ENCODE data around the gene ARL5C.

DNA sequence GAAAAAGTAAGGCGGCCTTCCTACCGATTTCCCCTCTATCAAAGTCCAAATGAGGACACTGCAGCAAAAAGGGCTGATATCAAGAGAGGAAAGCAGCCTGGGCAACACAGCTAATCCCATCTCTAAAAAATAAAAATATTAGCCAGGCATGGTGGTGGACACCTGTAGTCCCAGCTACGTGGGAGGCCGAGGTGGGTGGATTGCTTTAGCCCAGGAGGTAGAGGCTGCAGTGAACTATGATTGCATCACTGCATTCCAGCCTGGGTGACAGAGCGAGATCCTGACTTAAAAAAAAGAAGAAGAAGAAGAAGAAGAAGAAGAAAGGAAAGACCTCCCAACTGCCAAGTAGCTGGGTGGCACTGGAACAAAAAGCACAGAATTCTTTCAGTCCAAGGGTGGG, 17.1 kb upstream of the ARL5C start:
- TF ChIP-seq, protein P1, sequence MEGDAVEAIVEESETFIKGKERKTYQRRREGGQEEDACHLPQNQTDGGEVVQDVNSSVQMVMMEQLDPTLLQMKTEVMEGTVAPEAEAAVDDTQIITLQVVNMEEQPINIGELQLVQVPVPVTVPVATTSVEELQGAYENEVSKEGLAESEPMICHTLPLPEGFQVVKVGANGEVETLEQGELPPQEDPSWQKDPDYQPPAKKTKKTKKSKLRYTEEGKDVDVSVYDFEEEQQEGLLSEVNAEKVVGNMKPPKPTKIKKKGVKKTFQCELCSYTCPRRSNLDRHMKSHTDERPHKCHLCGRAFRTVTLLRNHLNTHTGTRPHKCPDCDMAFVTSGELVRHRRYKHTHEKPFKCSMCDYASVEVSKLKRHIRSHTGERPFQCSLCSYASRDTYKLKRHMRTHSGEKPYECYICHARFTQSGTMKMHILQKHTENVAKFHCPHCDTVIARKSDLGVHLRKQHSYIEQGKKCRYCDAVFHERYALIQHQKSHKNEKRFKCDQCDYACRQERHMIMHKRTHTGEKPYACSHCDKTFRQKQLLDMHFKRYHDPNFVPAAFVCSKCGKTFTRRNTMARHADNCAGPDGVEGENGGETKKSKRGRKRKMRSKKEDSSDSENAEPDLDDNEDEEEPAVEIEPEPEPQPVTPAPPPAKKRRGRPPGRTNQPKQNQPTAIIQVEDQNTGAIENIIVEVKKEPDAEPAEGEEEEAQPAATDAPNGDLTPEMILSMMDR (conservative IDR thresholded peaks at IDR 0.05), result no peak
- TF ChIP-seq ZFX (IDR thresholded peaks at IDR 0.05), result no peak
